HepG2 (cell line): ENCODE results near the gene SURF2. TPM values are rescaled to one million over a fixed set of nuclear protein-coding genes. Genes with fewer than 3 reads are reported as not detected.

Experiments
- ATAC-seq: fragments of 200-7000 bp; cut with Tn5 transposase; 3 replicates; pipeline ENCODE4 v1.9.1; 2020; ENCODE audit warnings: mild to moderate bottlenecking, moderate library complexity
- BruUV-seq: library from RNA; stranded (reverse); fragments of 400-500 nt; replicated peaks from 2 replicates; lab custom pipeline; 2021; lab: Mats Ljungman, UMichigan
- CTCF ChIA-PET: fragments of 300-600 bp; formaldehyde crosslinking; extraction: SDS; loops from one replicate; lab custom pipeline; 2021; ENCODE audit warnings: low total read pairs, inconsistent platforms, low intra/inter-chr PET ratio; lab: Yijun Ruan, JAX
- POLR2A ChIA-PET: fragments of 350-600 bp; sonication (Branson Sonifier 250); formaldehyde crosslinking; loops from one replicate; lab custom pipeline; 2020; ENCODE audit warnings: antibody characterized with exemption, inconsistent platforms; lab: Yijun Ruan, JAX
- DNase-seq: peaks from one replicate; pipeline ENCODE4 v3.0.0-alpha.2; 2015; ENCODE audit warnings: low spot score
- FAIRE-seq: peaks from 3 replicates; lab custom pipeline; 2011; peaks lifted over from hg19 to GRCh38; lab: Jason Lieb, UNC
- H2AFZ ChIP-seq: one replicate; pipeline ENCODE4 v1.6.1; 2011; ENCODE audit warnings: low read length, inconsistent platforms
- H3K27ac ChIP-seq: fragments of 300-600 bp; 3 replicates; pipeline ENCODE4 v1.8.0; 2011; ENCODE audit warnings: mixed run types, mild to moderate bottlenecking, mixed read lengths, low read length, inconsistent platforms; ENCODE audit not compliant: insufficient read depth; ENCODE audit errors: extremely low read length
- H3K27me3 ChIP-seq, 2 experiments: fragments of 200-600 bp in 1 of 2; 2 replicates in 1 of 2; 3 replicates in 1 of 2; pipeline versions ENCODE4 v1.6.0 to v1.8.0; 2011; ENCODE audit warnings: low read length in 2 of 2, mild to moderate bottlenecking in 2 of 2, moderate library complexity in 2 of 2, inconsistent platforms in 1 of 2; ENCODE audit not compliant: insufficient read depth in 2 of 2, control insufficient read depth in 1 of 2
- H3K36me3 ChIP-seq, 2 experiments: fragments of 200-600 bp in 1 of 2; replicated peaks in 1 of 2; 2 replicates in 1 of 2; 3 replicates in 1 of 2; pipeline versions ENCODE4 v1.5.1 to v1.8.0; 2011; ENCODE audit warnings: low read length in 2 of 2, inconsistent platforms in 1 of 2; ENCODE audit not compliant: insufficient read depth in 2 of 2, control insufficient read depth in 1 of 2
- H3K4me1 ChIP-seq: 2 replicates; pipeline ENCODE4 v1.5.1; 2012; ENCODE audit warnings: low read length, inconsistent platforms; ENCODE audit not compliant: insufficient read depth
- H3K4me2 ChIP-seq: 2 replicates; pipeline ENCODE4 v1.6.0; 2011; ENCODE audit warnings: low read depth, low read length, inconsistent platforms
- H3K4me3 ChIP-seq, 3 experiments: fragments of 200-600 bp in 1 of 3; sonication (generic), shearing (Covaris generic) in 1 of 3; replicated peaks in 1 of 3; 2 replicates each; pipeline ENCODE4 v1.5.1; 2011 to 2016; ENCODE audit warnings: low read length in 3 of 3, inconsistent platforms in 2 of 3, low read depth in 2 of 3, mild to moderate bottlenecking in 2 of 3, control low read depth in 1 of 3, mixed read lengths in 1 of 3; ENCODE audit not compliant: insufficient read depth in 1 of 3
- H3K79me2 ChIP-seq: one replicate; pipeline ENCODE4 v1.6.1; 2011; ENCODE audit warnings: low read length, inconsistent platforms; ENCODE audit not compliant: insufficient read depth
- H3K9ac ChIP-seq: 2 replicates; pipeline ENCODE4 v1.6.0; 2011; ENCODE audit warnings: mild to moderate bottlenecking, low read depth, low read length, inconsistent platforms; ENCODE audit not compliant: insufficient read depth
- H3K9me3 ChIP-seq: 2 replicates; pipeline ENCODE4 v1.5.1; 2012; ENCODE audit warnings: mild to moderate bottlenecking, low read length
- H4K20me1 ChIP-seq: 2 replicates; pipeline ENCODE4 v1.6.0; 2011; ENCODE audit warnings: inconsistent platforms, mild to moderate bottlenecking, low read length, moderate library complexity; ENCODE audit not compliant: insufficient read depth
- ATF7 ChIP-seq, 2 experiments: fragments of 450-650 bp in 1 of 2; sonication (generic) in 1 of 2; formaldehyde crosslinking in 1 of 2; IDR thresholded peaks; 2 replicates each; pipeline versions ENCODE4 v1.4.0 to v1.6.1; 2016 to 2020; ENCODE audit warnings: antibody characterized with exemption in 1 of 2, mild to moderate bottlenecking in 1 of 2, missing genetic modification reagents in 1 of 2
- CEBPG ChIP-seq: IDR thresholded peaks from 2 replicates; pipeline ENCODE4 v1.6.1; 2016
- DMAP1 ChIP-seq: IDR thresholded peaks from 2 replicates; pipeline ENCODE4 v1.6.1; 2016
- E2F5 ChIP-seq: sonication (generic); formaldehyde crosslinking; conservative IDR thresholded peaks from 2 replicates; pipeline ENCODE4 v1.4.0; 2020; ENCODE audit warnings: missing genetic modification reagents
- GABPB1 ChIP-seq: IDR thresholded peaks from 2 replicates; pipeline ENCODE4 v1.6.1; 2016; ENCODE audit warnings: mild to moderate bottlenecking, missing genetic modification reagents, moderate library complexity, missing compliant biosample characterization
- HMG20B ChIP-seq: conservative IDR thresholded peaks from 2 replicates; pipeline ENCODE4 v1.6.1; 2016; ENCODE audit warnings: missing genetic modification reagents, missing compliant biosample characterization
- HNRNPL ChIP-seq: fragments of 200-400 bp; formaldehyde crosslinking; IDR thresholded peaks from 2 replicates; pipeline ENCODE4 v1.6.1; 2017; ENCODE audit warnings: mild to moderate bottlenecking, low read depth, low read length
- IRF2 ChIP-seq: IDR thresholded peaks from 2 replicates; pipeline ENCODE4 v1.6.1; 2018; ENCODE audit warnings: missing genetic modification reagents, missing compliant biosample characterization
- JARID2 ChIP-seq: sonication (generic); formaldehyde crosslinking; IDR thresholded peaks from 2 replicates; pipeline ENCODE4 v1.8.1; 2023; ENCODE audit warnings: missing genetic modification reagents, inconsistent platforms; ENCODE audit not compliant: insufficient replicate concordance
- MAFF ChIP-seq: IDR thresholded peaks from 2 replicates; pipeline ENCODE4 v1.6.1; 2011; ENCODE audit warnings: low read depth, low read length, improper control_type of control experiment
- MED13 ChIP-seq: sonication (generic); formaldehyde crosslinking; IDR thresholded peaks from 2 replicates; pipeline ENCODE4 v1.5.0; 2020; ENCODE audit warnings: missing genetic modification reagents
- MTA3 ChIP-seq: sonication (generic); formaldehyde crosslinking; IDR thresholded peaks from 2 replicates; pipeline ENCODE4 v1.4.0; 2020; ENCODE audit warnings: missing genetic modification reagents
- NONO ChIP-seq, 2 experiments: fragments of 450-650 bp in 1 of 2; sonication (generic) in 1 of 2; formaldehyde crosslinking in 1 of 2; IDR thresholded peaks in 1 of 2; conservative IDR thresholded peaks in 1 of 2; 2 replicates each; pipeline versions ENCODE4 v1.6.1 to v1.8.0; 2017 to 2022; ENCODE audit warnings: mild to moderate bottlenecking in 1 of 2, missing genetic modification reagents in 1 of 2, moderate library complexity in 1 of 2
- POLR2AphosphoS5 ChIP-seq: IDR thresholded peaks from 2 replicates; pipeline ENCODE4 v1.6.1; 2012; ENCODE audit warnings: low read depth, low read length
- REXO4 ChIP-seq: sonication (generic); formaldehyde crosslinking; IDR thresholded peaks from 2 replicates; pipeline ENCODE4 v1.8.0; 2022; ENCODE audit warnings: missing genetic modification reagents, mild to moderate bottlenecking, borderline replicate concordance
- SAFB2 ChIP-seq: sonication (generic); formaldehyde crosslinking; IDR thresholded peaks from 2 replicates; pipeline ENCODE4 v1.5.1; 2020; ENCODE audit warnings: missing genetic modification reagents, low read depth, mild to moderate bottlenecking, borderline replicate concordance
- SIX1 ChIP-seq: sonication (generic); formaldehyde crosslinking; IDR thresholded peaks from 2 replicates; pipeline ENCODE4 v1.4.0; 2020; ENCODE audit warnings: missing genetic modification reagents, borderline replicate concordance
- SRSF1 ChIP-seq: fragments of 200-400 bp; formaldehyde crosslinking; optimal IDR thresholded peaks from 2 replicates; pipeline ENCODE3; 2017; ENCODE audit warnings: mild to moderate bottlenecking, low read depth, low read length, moderate library complexity
- ZBTB42 ChIP-seq: sonication (generic); formaldehyde crosslinking; IDR thresholded peaks from 2 replicates; pipeline ENCODE4 v1.5.0; 2020; ENCODE audit warnings: mild to moderate bottlenecking, missing genetic modification reagents
- ZNF232 ChIP-seq: sonication (generic); formaldehyde crosslinking; IDR thresholded peaks from 2 replicates; pipeline ENCODE4 v1.4.0; 2020; ENCODE audit warnings: missing genetic modification reagents, borderline replicate concordance
- ZNF251 ChIP-seq: sonication (generic); formaldehyde crosslinking; IDR thresholded peaks from 2 replicates; pipeline ENCODE4 v1.9.0; 2021; ENCODE audit warnings: mild to moderate bottlenecking, missing genetic modification reagents
- ZNF772 ChIP-seq: sonication (generic); formaldehyde crosslinking; IDR thresholded peaks from 2 replicates; pipeline ENCODE4 v1.5.0; 2020; ENCODE audit warnings: mild to moderate bottlenecking, missing genetic modification reagents
- ZNF839 ChIP-seq: sonication (generic); formaldehyde crosslinking; IDR thresholded peaks from 2 replicates; pipeline ENCODE4 v1.4.0; 2020; ENCODE audit warnings: missing genetic modification reagents, mild to moderate bottlenecking, borderline replicate concordance
- WGBS: methylation state at CpG from one replicate; pipeline ENCODE4 v1.1.6; 2017; ENCODE audit warnings: low lambda C conversion rate; 5-methylcytosine and 5-hydroxymethylcytosine counted together
- in situ Hi-C: cut with HindIII; loops from 2 replicates; pipeline ENCODE4 v1.10.0; 2017; ENCODE audit warnings: low pct_unique_long_range_greater_than_20kb; ENCODE audit not compliant: extremely low pct_ligation_motif_present
- intact Hi-C: fragments of 100-400 bp; cut with micrococcal nuclease; formaldehyde crosslinking; loops from one replicate; pipeline ENCODE4 v1.10.0; 2022; ENCODE audit not compliant: unreplicated experiment
- polyA plus RNA-seq, 8 experiments: library from polyadenylated mRNA; depleted of rRNA in 3 of 8; stranded (reverse) in 7 of 8; unstranded in 1 of 8; fragments of >200 nt; fragmentation: Illumina TruSeq in 4 of 8; extraction: Trizol in 4 of 8; gene quantifications; 2 replicates each; pipeline versions ENCODE4 v1.2.1 to v1.2.3, GENCODE V29; 2011 to 2016; ENCODE audit warnings: low read depth in 4 of 8, missing spikeins in 1 of 8, mixed read lengths in 1 of 8; ENCODE audit not compliant: insufficient read depth in 1 of 8
- total RNA-seq, 5 experiments: library from RNA; depleted of rRNA; stranded (reverse); fragments of >200 nt; fragmentation: Illumina TruSeq; extraction: Trizol; gene quantifications; 2 replicates each; pipeline ENCODE4 v1.2.3, GENCODE V29; 2016; ENCODE audit warnings: low read depth in 1 of 5
- TF ChIP-seq, protein P1 (sequence below): sonication (generic); formaldehyde crosslinking; IDR thresholded peaks from 2 replicates; pipeline ENCODE4 v1.5.0; 2020; ENCODE audit warnings: missing genetic modification reagents, mild to moderate bottlenecking, borderline replicate concordance
- TF ChIP-seq, protein P2 (sequence below): sonication (generic); formaldehyde crosslinking; IDR thresholded peaks from 2 replicates; pipeline ENCODE4 v1.4.0; 2020; ENCODE audit warnings: missing genetic modification reagents

The SURF2 gene
- total and polyA plus RNA-seq, 2 of the 13 experiments (the other 11 are each of a cell fraction or from before 2014, with no cell fraction given) = 6.3 to 13.6 TPM

DNA sequence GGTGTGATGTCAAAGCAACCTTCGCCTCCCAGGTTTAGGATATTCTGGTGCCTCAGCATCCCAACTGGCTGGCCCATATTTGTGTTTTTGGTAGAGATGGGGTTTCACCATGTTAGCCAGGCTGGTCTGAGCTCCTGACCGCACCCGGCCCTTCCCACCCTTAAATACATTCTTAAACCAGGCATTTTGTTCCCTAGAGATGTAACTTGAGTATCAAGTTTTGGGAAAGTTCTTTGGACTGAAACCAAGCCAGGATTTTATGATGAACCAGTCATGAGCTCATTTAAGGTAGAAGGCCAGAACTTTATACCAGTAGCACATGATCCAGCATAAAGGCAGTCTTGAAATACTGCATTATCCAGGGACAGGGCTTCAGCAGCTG is 4.8 kb upstream of the SURF2 start:
- peaks cover 38% of the 10 kb centered on the region for H3K79me2 ChIP-seq
- no peak overlapping the region for H3K4me3 ChIP-seq
- no peak overlapping the region for H3K4me2 ChIP-seq
- intact Hi-C loops (no loop called here), in situ Hi-C loops (no loop called here)
- WGBS = 100% methylated on average over 3 of the region's 3 CpGs
- no peak for FAIRE-seq
- no peaks in the 10 kb centered on the region for H3K9me3 ChIP-seq
- no peak overlapping the region for H3K27ac ChIP-seq
- H3K9ac ChIP-seq = no peak overlapping the region
- no peak for ATAC-seq
- no peaks in the 10 kb centered on the region; a peak in 1 of 5 replicates for H3K27me3 ChIP-seq
- no peak for TF ChIP-seq ZBTB42 (CRISPR knock-in tag)
- TF ChIP-seq MED13 = 0 out of 2 replicates have a peak, but pooled peaks have one; percentile 25
- TF ChIP-seq ZNF232 (CRISPR knock-in tag) = no peak
- TF ChIP-seq E2F5 (CRISPR knock-in tag) = no peak
- no peak for TF ChIP-seq DMAP1
- no peak for TF ChIP-seq SRSF1
- peak; percentile 11; the same call in 1 of the 2 replicates for TF ChIP-seq POLR2AphosphoS5
- no peak for TF ChIP-seq SIX1 (CRISPR knock-in tag)
- no peak for TF ChIP-seq ATF7 (IDR thresholded peaks at IDR 0.05)
- no peak for TF ChIP-seq ATF7 (CRISPR knock-in tag; IDR thresholded peaks at IDR 0.05)
- TF ChIP-seq GABPB1 = no peak
- TF ChIP-seq ZNF839 (CRISPR knock-in tag) = no peak
- TF ChIP-seq MTA3 (CRISPR knock-in tag) = no peak
- TF ChIP-seq, protein P1, sequence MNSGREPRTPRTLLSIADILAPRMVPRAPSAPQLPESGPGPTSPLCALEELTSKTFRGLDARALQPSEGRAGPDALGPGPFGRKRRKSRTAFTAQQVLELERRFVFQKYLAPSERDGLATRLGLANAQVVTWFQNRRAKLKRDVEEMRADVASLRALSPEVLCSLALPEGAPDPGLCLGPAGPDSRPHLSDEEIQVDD (CRISPR knock-in tag) = no peak
- no peak for TF ChIP-seq ZNF251
- TF ChIP-seq REXO4 (CRISPR knock-in tag) = no peak
- TF ChIP-seq ZNF772 (CRISPR knock-in tag) = no peak
- TF ChIP-seq, protein P2, sequence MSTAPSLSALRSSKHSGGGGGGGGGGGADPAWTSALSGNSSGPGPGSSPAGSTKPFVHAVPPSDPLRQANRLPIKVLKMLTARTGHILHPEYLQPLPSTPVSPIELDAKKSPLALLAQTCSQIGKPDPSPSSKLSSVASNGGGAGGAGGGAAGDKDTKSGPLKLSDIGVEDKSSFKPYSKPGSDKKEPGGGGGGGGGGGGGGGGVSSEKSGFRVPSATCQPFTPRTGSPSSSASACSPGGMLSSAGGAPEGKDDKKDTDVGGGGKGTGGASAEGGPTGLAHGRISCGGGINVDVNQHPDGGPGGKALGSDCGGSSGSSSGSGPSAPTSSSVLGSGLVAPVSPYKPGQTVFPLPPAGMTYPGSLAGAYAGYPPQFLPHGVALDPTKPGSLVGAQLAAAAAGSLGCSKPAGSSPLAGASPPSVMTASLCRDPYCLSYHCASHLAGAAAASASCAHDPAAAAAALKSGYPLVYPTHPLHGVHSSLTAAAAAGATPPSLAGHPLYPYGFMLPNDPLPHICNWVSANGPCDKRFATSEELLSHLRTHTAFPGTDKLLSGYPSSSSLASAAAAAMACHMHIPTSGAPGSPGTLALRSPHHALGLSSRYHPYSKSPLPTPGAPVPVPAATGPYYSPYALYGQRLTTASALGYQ (CRISPR knock-in tag) = no peak
- no peak for TF ChIP-seq MAFF
- 0 out of 2 replicates have a peak, but pooled peaks have one; percentile 7 for TF ChIP-seq HNRNPL
- TF ChIP-seq IRF2 (CRISPR knock-in tag) = no peak
- TF ChIP-seq HMG20B (CRISPR knock-in tag) = no peak
- TF ChIP-seq JARID2 = no peak
- no peak for TF ChIP-seq NONO (IDR thresholded peaks at IDR 0.05)
- TF ChIP-seq NONO (CRISPR knock-in tag; conservative IDR thresholded peaks at IDR 0.05) = no peak
- TF ChIP-seq SAFB2 (CRISPR knock-in tag) = no peak
- no peak for TF ChIP-seq CEBPG (CRISPR knock-in tag)
- no peak overlapping the region for H2AFZ ChIP-seq
- ChIA-PET CTCF (no interaction called here), POLR2A (interaction anchor here (1.6 kb wide), 1 partner anchor 321 kb away, joined by 6 read pairs; the partner anchor contains the start of gene GTF3C5)
- H3K36me3 ChIP-seq = peaks cover 18 to 43% of the 10 kb centered on the region in 2 experiments
- peaks cover 19% of the 10 kb centered on the region for H4K20me1 ChIP-seq
- BruUV-seq = no TSS peak
- H3K4me1 ChIP-seq = peaks cover 40% of the 10 kb centered on the region
- DNase-seq = no peak
